Natural killer cell (primary cell): Measurements from ENCODE around the gene SLC2A1. TPM values are rescaled to one million over a fixed set of nuclear protein-coding genes. Genes with fewer than 3 reads are reported as not detected.

Experiments
- ATAC-seq, 3 donors: fragments of 150-1000 bp in 2 of 3; fragments of 200-7000 bp in 1 of 3; cut with Tn5 transposase; 1 replicate in 1 of 3; 2 replicates in 2 of 3; pipeline ENCODE4 v1.10.0; 2021; ENCODE audit warnings: mild to moderate bottlenecking in 2 of 3, moderate library complexity in 2 of 3
- DNase-seq, 2 donors: peaks; one replicate each; pipeline versions ENCODE4 v3.0.0 to v3.0.0-alpha.2; 2013 to 2021; ENCODE audit warnings: mixed read lengths in 1 of 2
- H3K27ac ChIP-seq: one replicate; pipeline ENCODE4 v1.5.1; 2013; ENCODE audit warnings: mild to moderate bottlenecking, low read length
- H3K27me3 ChIP-seq: one replicate; pipeline ENCODE4 v1.6.1; 2013; ENCODE audit warnings: low read length; ENCODE audit not compliant: control insufficient read depth, insufficient read depth
- H3K36me3 ChIP-seq: one replicate; pipeline ENCODE4 v1.6.1; 2013; ENCODE audit warnings: low read length; ENCODE audit not compliant: control insufficient read depth, insufficient read depth
- H3K4me1 ChIP-seq: one replicate; pipeline ENCODE4 v1.6.1; 2013; ENCODE audit warnings: low read length; ENCODE audit not compliant: control insufficient read depth, insufficient read depth
- H3K4me3 ChIP-seq: one replicate; pipeline ENCODE4 v1.5.1; 2013; ENCODE audit warnings: low read length
- H3K9me3 ChIP-seq: one replicate; pipeline ENCODE4 v1.6.1; 2013; ENCODE audit warnings: low read length; ENCODE audit not compliant: control insufficient read depth, insufficient read depth
- H3K27ac Mint-ChIP-seq, 2 donors: one replicate each; pipeline ENCODE4 v1.8.0; 2022; ENCODE audit warnings: mild to moderate bottlenecking in 2 of 2, mixed read lengths in 2 of 2, moderate library complexity in 1 of 2
- H3K27me3 Mint-ChIP-seq, 2 donors: one replicate each; pipeline ENCODE4 v1.8.0; 2022; ENCODE audit warnings: low read depth in 2 of 2, mixed read lengths in 2 of 2
- H3K36me3 Mint-ChIP-seq: one replicate; pipeline ENCODE4 v1.8.0; 2022; ENCODE audit warnings: mixed read lengths
- H3K4me1 Mint-ChIP-seq, 2 donors: one replicate each; pipeline ENCODE4 v1.8.0; 2022; ENCODE audit warnings: mixed read lengths in 2 of 2
- H3K4me3 Mint-ChIP-seq: one replicate; pipeline ENCODE4 v1.8.0; 2022; ENCODE audit warnings: mild to moderate bottlenecking, moderate library complexity, mixed read lengths
- H3K9me3 Mint-ChIP-seq, 2 donors: one replicate each; pipeline ENCODE4 v1.8.0; 2022; ENCODE audit warnings: mixed read lengths in 2 of 2
- WGBS: methylation state at CpG from one replicate; pipeline ENCODE4 v1.1.7; 2013; ENCODE audit warnings: missing lambda C conversion rate; ENCODE audit not compliant: insufficient coverage; 5-methylcytosine and 5-hydroxymethylcytosine counted together
- intact Hi-C: fragments of 100-400 bp; cut with micrococcal nuclease; formaldehyde crosslinking; loops from one replicate; pipeline ENCODE4 v1.14.2; 2022
- total RNA-seq, 4 donors: library from RNA; stranded (reverse); fragments of 120-200 nt in 1 of 4; gene quantifications; one replicate each; pipeline versions ENCODE4 v1.2.3 to v1.2.4, GENCODE V29; 2013 to 2022
- TF ChIP-seq, protein P1 (sequence below): fragments of 200-600 bp; IDR thresholded peaks from one replicate; pipeline ENCODE4 v1.8.0; 2022; ENCODE audit warnings: antibody characterized with exemption

The SLC2A1 gene
- total RNA-seq, 3 donors from 2014 or later (not counting 1 experiment from before 2014, with no cell fraction given) = 94.7 to 143 (median 95.1) TPM

DNA sequence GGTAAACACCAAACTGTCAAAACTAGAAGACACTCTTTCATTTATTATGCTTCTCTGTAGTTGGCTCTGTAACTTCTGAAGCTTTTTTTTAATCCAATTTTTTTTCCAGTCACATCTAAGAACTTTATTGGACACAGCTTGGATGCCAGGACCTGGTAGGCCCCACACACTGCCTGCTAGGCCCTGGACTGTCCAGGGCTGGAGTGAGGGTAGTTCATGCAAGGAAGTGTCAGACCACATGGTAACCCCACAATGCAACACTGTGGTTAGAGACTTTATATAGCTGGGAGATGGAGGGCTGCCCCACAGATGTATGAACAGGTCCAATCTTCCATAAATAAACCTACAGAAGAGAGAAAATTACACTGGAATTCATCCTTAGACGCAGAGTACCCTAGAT is 7.1 kb downstream of the SLC2A1 start:
- peaks cover 85 to 86% of the 10 kb centered on the region in 2 donors for H3K4me1 Mint-ChIP-seq
- H3K27ac Mint-ChIP-seq = peak overlapping the region; percentile 89 to 91
- no peaks in the 10 kb centered on the region for H3K27me3 Mint-ChIP-seq
- peaks cover 95% of the 10 kb centered on the region for H3K4me1 ChIP-seq
- 14% methylated on average over 1 of the region's 1 CpG for WGBS
- peaks cover 12% of the 10 kb centered on the region for H3K36me3 ChIP-seq
- DNase-seq = no peak
- H3K4me3 Mint-ChIP-seq = peak overlapping the region; percentile 78
- peak overlapping the region; percentile 76 for H3K27ac ChIP-seq
- intact Hi-C loops = no loop called here
- TF ChIP-seq, protein P1, sequence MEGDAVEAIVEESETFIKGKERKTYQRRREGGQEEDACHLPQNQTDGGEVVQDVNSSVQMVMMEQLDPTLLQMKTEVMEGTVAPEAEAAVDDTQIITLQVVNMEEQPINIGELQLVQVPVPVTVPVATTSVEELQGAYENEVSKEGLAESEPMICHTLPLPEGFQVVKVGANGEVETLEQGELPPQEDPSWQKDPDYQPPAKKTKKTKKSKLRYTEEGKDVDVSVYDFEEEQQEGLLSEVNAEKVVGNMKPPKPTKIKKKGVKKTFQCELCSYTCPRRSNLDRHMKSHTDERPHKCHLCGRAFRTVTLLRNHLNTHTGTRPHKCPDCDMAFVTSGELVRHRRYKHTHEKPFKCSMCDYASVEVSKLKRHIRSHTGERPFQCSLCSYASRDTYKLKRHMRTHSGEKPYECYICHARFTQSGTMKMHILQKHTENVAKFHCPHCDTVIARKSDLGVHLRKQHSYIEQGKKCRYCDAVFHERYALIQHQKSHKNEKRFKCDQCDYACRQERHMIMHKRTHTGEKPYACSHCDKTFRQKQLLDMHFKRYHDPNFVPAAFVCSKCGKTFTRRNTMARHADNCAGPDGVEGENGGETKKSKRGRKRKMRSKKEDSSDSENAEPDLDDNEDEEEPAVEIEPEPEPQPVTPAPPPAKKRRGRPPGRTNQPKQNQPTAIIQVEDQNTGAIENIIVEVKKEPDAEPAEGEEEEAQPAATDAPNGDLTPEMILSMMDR = no peak
- H3K36me3 Mint-ChIP-seq = no peaks in the 10 kb centered on the region
- no peaks in the 10 kb centered on the region for H3K9me3 ChIP-seq
- H3K4me3 ChIP-seq = no peak overlapping the region
- no peaks in the 10 kb centered on the region for H3K27me3 ChIP-seq
- ATAC-seq = peak; percentile 24 to 69 (median 45)
- H3K9me3 Mint-ChIP-seq = no peaks in the 10 kb centered on the region

DNA sequence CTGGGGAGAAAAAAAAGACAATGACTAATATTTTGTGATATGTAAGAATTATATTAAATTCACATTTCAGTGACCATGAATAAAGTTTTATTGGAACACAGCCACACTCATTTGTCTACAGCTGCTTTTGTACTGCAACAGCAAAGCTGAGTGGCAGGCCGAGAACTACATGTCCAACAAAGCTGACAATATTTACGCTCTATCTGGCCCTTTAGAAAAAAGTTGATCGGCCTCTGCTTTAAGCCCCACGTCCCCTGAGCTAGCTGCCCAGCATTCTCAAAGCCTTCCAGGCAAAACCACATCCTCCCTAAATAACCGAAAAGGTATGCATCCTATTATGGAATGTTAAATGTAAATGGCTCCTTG is 8.6 kb downstream of the SLC2A1 start:
- peak overlapping the region; percentile 1 for H3K27ac ChIP-seq
- peaks cover 95% of the 10 kb centered on the region for H3K4me1 ChIP-seq
- Mint-ChIP-seq H3K9me3 (no peaks in the 10 kb centered on the region), H3K4me3 (no peak overlapping the region), H3K27me3 (no peaks in the 10 kb centered on the region), H3K4me1 (peaks cover 88 to 90% of the 10 kb centered on the region in 2 donors), H3K27ac (peak overlapping the region; percentile 66 to 91), H3K36me3 (no peaks in the 10 kb centered on the region)
- H3K27me3 ChIP-seq = no peaks in the 10 kb centered on the region
- intact Hi-C loops = no loop called here
- DNase-seq (no peak), ATAC-seq (no peak)
- TF ChIP-seq, protein P1 = no peak
- H3K36me3 ChIP-seq = peaks cover 16% of the 10 kb centered on the region
- no peaks in the 10 kb centered on the region for H3K9me3 ChIP-seq
- 56% methylated on average over 4 of the region's 5 CpGs for WGBS
- no peak overlapping the region for H3K4me3 ChIP-seq

DNA sequence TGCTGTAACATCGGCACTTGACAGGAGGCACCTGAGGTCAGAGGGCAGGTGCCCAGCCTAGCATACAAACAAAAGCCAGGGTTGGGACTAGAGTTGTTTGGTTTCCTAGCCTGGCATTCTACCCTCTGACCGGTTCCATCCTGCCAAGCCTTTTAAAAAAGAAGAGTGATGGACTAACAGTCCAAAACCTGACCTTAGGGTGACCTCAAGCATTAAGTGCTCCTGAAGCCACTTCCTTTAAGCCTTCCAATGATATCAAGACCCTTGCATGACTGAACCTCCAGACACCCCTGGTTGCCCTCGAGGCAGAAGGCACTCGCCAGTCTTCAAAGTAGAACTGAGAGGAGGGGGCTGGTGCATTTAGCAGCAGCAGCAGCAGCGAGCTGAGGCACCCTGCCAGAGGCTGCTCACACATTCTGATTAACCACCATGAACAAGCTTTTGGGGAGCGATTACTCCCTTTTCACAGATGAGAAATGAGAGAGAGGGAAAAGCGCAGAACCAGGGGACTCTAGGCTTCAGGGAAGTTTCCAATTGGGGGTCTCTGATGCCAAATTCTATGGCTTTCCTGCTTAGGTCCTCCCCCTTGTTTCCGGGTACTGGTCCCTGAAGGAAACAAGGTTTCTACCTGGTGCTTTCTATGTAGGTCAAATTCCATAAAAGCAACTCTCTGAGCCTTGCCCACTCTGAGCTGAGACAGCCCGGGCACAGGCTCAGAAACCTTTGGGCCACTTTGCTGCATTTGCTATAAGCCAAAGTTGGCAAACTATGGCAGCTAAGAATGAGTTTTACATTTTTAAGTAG is 9.2 kb downstream of the SLC2A1 start:
- WGBS = 53% methylated on average over 9 of the region's 9 CpGs
- peaks cover 88 to 90% of the 10 kb centered on the region in 2 donors for H3K4me1 Mint-ChIP-seq
- no peaks in the 10 kb centered on the region for H3K9me3 Mint-ChIP-seq
- H3K4me3 ChIP-seq = no peak overlapping the region
- no peaks in the 10 kb centered on the region for H3K27me3 ChIP-seq
- H3K36me3 Mint-ChIP-seq = no peaks in the 10 kb centered on the region
- no peaks in the 10 kb centered on the region for H3K27me3 Mint-ChIP-seq
- no peak for DNase-seq
- H3K27ac ChIP-seq = peak overlapping the region; percentile 4
- intact Hi-C loops = no loop called here
- ATAC-seq = no peak
- H3K27ac Mint-ChIP-seq = peak overlapping the region; percentile 66 to 91
- H3K4me3 Mint-ChIP-seq = peak overlapping the region; percentile 66
- H3K4me1 ChIP-seq = peaks cover 95% of the 10 kb centered on the region
- TF ChIP-seq, protein P1 = no peak
- peaks cover 16% of the 10 kb centered on the region for H3K36me3 ChIP-seq
- no peaks in the 10 kb centered on the region for H3K9me3 ChIP-seq
